Measurements from ENCODE around the gene DYSF.

- TF ChIP-seq, protein P1, sequence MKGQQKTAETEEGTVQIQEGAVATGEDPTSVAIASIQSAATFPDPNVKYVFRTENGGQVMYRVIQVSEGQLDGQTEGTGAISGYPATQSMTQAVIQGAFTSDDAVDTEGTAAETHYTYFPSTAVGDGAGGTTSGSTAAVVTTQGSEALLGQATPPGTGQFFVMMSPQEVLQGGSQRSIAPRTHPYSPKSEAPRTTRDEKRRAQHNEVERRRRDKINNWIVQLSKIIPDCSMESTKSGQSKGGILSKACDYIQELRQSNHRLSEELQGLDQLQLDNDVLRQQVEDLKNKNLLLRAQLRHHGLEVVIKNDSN (IDR thresholded peaks at IDR 0.05): no peak
- TF ChIP-seq, protein P2, sequence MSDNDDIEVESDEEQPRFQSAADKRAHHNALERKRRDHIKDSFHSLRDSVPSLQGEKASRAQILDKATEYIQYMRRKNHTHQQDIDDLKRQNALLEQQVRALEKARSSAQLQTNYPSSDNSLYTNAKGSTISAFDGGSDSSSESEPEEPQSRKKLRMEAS (IDR thresholded peaks at IDR 0.05): no peak
- no peak for TF ChIP-seq EP300 (IDR thresholded peaks at IDR 0.05; ENCODE audit: borderline replicate concordance)
- TF ChIP-seq RAD21 (IDR thresholded peaks at IDR 0.05; ENCODE audit: low read depth): no peak
- TF ChIP-seq EGR1 (IDR thresholded peaks at IDR 0.05): no peak
Measured at GRCh38 chr2:71478806-71479205, 25.4 kb downstream of the DYSF start.
